Activated naive CD4-positive, alpha-beta T cell treated with Interleukin-2 at 50 U/mL for 16 hours (primary cell): ENCODE measurements around the gene KCNQ1OT1.

Experiments used
- DNase-seq: peaks from one replicate; pipeline ENCODE4 v3.0.0-alpha.2; 2020

KCNQ1OT1 gene

DNA sequence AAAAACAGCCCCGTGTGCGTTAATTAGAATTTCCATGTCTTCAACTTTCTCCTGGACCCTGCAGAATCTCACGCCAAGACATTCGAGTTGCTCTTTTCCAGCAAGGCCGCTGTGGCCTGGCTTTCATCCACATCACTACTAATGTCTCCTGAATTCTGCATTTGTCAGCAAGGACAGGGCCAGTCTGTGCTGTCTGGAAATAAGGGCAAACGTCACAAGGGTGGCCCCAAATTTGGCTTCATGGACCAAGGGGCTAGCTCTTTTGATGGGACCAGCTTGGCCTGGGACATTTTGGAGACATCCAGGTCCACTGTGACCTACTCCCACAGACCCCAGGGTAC, 33.4 kb downstream of the KCNQ1OT1 start:
- DNase-seq, result no peak

DNA sequence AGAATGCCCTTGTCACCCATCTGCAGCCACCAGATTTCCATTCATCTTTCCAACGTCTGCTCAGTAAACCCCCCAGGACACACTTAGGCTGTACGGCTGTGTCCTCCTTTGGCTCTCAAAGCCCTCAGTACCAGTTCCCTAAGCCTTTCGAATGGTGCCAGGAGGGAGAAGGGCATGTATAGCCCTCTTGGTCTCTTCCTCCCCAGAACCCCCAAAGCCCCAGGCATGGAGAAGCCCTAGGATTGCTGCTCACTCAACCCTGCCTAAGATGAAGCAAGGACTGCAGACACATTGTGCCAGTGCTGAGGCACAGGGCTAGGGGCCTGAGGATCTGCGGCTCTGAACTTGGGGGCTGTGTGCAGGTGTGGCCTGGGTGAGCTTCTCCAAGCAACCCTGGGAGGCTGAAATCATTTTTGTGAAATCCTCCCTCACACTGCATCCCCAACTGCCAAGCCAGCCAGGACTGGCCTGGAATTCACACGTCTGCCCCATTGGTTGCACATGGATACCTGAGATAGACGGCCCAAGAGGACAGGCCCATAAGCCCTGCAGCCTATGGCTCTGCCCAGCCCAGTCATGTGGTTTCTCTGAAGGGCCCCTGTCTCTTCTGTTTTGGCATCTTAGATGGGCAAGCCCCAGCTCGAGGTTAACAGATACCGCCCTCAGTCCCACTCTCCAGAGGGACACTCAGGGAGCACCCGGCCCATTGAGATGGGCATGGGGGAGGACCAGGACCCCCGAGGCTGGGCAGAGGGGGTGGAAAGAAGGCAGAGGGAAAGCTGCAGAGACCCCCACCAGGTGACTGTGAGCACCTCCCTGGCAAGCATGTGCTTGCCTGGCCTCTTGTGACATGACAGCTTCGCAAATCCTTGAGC, 34.0 kb downstream of the KCNQ1OT1 start:
- DNase-seq, result no peak

DNA sequence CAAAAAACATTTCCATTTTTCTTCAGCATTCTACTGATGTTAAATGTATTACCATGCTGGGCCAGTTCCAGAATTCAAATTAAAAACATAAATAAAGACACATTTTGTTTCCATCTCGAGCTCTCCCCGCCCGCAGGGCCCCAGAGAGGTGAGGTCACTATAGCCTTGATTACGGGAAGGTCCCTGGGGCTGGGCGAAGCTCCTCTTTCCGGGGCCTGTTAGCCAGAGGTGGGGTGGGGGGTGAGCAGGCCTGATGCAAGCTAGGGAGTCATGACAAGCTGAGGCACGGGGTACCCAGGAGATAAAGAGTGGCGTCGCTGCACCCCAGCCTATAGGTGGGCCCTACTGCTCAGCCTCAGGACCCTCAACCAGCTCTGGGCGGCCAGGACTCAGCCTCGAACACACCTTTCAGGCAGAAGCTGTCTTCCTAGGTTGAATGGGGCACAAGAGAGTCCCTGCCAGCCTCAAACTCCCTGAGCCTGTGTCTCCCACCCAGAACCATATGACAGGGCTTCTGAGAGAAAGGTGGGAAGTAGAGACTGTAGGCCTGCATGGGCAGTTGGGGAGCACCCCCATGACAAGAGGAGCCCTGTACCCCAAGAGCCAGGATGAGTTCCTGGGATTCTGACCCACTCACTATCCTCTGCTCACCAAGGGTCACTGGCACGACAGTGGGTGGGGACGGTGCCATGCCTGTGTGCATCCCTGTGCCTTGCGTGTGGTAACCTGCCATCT, 34.8 kb downstream of the KCNQ1OT1 start:
- no peak for DNase-seq

DNA sequence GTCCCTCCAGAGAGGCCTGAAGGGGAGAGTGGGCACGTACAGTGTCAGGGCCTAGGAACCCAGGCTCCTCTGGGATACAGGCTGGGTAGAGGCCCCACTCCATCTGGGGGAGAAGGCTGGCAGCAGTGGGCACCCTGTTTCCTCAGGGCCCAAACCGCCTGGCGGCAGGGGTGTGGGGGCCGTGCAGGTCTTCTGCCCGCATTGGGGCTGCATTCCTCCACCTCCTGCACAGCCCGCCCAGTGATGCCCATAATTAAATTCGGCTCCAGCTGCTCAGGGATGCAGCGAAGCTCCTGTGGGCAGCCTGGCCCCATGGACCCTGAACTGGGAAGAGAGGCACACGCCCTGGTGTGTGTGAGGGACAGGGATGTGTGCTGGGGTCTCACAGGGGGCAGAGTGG, 35.4 kb downstream of the KCNQ1OT1 start:
- DNase-seq, result no peak

DNA sequence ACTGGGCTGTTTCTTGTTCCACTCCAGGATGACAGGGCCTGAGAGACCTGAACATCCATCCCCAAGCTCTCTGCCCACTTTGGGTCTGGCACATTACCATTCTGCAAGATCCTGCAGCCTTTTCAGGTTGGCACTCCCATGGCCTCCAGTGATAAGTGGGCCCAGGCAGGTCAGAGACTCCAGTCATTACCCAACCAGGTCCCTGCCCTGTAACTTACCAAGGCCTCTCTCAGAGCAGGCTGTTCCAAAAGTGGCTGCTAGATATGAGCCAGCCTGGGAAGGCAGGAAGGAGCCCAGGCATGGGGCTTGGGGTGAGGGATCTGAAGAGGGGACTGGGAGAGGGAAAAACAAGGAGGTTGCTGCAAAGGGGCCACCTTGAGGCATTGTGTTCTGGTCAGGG, 35.9 kb downstream of the KCNQ1OT1 start:
- no peak for DNase-seq

DNA sequence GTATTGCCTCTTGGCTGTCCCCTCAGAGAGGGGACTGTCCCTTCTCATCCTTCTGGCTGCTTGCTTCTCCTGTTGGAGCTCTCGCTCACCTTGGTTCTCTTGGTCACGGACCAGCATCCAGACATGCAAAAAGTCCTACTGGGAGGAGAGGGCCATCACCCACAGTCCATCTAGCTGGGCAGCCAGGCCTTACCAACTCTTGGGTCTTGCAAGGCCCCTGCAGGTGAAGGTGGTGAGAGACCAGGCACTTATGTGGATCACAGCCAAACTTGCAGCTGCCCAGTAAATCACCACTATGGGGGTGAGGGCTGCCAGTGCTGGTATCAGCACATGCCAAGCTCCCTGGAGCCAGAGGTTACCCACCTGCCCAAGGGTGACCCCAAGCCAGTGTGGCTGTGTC, 36.3 kb downstream of the KCNQ1OT1 start:
- DNase-seq, result no peak

DNA sequence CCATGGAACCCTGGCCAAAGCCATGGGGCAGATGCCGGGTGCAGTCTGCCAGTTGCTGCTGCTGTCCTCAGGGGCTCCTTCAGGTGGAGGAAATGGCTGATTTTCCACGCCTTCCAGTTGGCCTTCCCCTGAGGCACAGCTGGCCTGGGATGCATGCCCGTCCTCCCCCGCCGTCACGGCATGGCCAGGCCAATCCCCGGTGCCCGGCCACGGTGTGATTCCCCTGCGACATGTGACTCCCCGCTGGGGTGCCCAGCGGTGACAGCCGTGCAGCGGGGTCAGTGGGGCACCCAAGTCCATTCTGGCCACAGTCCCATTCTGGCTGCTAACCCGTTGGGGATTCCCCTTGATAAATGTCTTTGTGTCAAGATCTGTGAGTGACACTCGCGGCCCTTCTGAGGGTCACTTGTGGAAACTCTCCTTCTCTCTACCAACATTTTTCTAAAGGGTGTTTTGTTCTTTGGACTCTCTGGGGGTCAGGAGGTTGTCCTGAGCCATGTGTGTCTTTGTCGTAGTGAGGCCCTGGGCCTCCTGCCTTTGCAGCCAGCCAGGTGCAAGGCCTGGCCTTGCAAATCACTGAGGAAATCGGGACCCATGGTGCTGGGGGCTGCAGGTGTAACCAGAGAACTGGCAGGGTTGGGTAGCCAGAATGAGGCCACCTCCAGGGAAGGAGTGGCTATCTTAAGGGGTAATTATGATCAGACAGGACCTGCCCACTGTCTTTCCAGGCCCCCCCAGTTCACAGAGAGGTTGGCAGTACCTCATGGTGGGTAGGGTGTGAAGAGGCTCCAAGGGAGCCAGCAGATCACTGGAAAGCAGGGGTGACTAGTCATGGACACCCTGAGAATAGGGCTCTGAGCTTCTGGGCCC, 37.1 kb downstream of the KCNQ1OT1 start:
- DNase-seq, result no peak

DNA sequence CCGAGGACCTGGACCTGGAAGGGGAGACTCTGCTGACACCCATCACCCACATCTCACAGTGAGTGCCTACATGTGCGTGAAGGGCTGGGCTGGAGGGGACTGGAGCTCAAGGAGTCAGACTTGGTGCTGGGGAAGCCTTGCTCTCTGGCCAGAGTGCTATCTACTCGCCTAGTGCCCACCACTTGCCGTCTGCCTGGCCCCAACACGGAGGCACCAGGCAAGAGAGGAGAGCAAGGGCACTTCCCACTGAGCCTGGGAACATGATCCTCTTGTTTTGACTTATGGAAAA, 37.8 kb downstream of the KCNQ1OT1 start:
- DNase-seq, result no peak

DNA sequence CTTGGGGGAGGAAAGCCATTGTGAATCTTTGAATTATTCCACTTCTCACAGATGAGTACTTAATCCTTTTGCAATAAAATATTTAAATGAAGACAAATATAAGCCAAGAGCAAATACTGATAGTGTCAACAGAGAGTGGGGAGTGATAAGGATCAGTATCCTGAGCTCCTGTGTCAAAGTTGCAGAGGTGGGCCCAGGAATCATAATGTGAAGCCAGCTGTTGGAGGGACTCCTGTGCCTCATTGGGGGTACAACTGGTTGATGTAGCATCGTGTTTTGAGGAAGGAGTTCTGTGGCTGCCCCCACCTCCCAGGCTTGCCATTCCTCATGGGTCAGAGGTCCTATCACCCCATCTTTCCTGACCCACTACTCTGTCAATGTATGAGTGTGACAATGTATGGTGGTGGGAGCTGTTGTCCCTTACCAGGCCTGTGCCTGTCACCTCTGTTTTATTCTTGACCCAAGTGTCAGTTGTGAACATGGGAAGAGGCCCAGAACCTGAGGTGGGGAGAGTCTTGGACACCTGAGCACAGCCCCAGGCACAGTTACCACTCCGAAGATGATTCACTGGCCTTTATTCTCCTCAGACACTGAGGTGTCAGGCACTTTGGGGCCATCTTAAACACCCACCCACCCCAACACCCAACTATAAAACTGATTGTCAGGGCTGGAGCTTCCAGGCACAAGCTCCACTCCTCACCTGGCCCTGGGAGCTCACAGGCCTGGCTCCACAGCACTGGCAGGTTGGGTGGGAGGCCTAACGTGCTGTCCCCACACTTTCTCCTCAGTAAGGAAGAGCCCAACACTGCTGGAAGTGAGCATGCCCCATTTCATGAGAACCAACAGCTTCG, 38.4 kb downstream of the KCNQ1OT1 start:
- no peak for DNase-seq

DNA sequence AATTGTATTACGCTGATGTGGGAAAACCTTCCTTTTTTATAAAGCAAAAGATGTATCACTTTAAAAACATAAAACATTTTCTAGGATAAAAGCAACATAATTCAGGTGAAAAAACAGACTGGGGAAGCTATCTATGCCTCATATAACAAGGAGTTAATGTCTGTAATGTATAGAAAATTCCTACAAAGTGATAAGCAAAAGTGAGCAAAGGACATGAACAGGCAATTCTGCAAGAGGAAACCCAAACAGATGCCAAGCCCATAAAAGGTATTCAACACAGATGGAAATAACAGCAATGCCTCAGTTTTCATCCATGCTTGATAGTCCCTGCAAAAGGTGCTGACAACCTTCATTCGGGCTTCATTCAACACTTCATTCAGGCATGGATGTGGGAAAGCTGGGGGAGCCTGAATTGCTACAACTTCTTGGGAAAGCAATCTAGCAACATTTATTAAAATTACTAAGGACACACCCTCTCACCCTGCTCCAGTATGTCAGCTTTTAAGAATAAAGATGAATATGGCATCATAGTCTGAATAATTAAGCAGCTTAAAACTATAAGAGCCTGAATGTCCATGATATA, 39.3 kb downstream of the KCNQ1OT1 start:
- DNase-seq, result no peak

DNA sequence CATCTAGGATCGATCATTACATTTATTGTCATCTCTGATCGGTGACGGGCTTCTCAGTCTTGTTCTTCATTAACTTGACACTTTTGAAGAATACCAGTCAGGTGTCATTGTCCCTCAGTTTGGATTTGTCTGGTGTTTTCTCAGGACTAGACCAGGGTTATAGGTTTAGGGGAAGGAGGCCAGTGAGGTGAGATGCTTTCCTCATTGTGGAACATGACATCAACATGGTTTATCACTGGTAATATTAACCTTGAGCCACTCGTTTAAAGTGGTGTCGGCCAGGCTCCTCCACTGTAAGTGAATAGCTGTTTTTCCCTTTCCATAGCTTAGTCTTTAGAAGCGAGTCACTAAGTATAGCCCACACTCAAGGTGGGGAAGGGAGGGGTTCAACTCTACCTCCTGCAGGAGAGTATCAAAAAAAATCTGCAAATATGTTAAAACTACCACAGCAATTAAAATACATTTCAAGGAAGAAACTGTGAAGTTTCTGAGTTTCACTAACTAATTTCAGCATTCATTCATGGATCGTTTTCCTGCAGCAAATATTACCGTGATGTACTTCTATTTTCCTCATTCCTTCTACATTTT, 42.0 kb downstream of the KCNQ1OT1 start:
- no peak for DNase-seq

DNA sequence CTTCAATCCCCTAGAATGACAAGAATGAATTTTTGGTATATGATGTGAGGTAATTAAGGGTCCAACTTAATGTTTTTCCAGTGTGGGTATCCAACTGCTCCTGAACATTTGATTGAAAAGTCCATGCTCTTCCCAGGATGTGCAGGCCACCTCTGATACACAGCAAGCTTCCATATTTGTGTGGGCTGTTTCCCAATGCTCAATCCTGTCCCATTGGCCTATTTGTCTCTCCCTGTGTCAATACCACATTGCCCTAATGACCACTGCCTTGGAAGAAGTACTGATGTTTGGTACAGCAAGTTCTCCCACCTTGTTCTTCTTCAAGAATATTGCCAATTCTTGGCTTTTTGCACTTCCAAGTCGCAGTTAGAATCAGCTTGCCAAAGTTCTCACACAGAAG, 42.9 kb downstream of the KCNQ1OT1 start:
- DNase-seq, result no peak

DNA sequence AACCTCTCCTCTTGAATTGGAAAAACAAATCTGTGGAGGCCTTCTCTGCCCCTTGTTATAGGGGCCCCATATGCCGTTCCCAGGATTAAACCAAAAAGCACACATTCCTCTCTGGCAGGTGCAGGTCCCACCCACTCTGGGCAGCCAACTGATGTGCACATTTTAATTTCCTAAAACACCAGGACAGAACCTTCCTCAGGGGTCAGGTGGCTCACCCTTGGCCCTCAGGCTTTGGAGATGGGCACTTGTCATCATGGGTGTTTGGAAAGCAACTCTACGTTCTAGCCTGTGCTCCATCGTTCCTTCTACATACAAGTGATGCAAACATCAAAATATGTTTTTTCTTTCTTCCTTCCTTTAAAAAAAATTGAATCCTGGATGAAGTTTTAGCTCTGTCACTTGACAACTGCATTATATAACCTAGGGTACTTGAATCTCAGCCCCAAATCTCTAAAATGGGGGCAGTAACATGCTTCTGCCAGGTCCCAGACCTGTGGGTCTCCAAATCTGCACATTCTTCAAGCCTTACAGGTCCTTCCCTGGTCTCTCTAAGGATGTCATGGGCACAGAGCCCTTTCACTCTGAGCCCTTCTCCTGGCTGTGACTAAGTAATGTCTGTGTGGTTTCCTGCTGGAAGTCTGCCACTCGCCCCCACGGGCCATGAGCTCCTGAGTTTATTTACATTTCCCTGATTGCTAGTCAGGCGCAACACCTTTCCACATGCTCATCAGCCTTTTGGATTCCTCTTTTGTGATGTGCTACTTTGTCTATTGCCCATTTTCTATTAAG, 43.8 kb downstream of the KCNQ1OT1 start:
- no peak for DNase-seq

DNA sequence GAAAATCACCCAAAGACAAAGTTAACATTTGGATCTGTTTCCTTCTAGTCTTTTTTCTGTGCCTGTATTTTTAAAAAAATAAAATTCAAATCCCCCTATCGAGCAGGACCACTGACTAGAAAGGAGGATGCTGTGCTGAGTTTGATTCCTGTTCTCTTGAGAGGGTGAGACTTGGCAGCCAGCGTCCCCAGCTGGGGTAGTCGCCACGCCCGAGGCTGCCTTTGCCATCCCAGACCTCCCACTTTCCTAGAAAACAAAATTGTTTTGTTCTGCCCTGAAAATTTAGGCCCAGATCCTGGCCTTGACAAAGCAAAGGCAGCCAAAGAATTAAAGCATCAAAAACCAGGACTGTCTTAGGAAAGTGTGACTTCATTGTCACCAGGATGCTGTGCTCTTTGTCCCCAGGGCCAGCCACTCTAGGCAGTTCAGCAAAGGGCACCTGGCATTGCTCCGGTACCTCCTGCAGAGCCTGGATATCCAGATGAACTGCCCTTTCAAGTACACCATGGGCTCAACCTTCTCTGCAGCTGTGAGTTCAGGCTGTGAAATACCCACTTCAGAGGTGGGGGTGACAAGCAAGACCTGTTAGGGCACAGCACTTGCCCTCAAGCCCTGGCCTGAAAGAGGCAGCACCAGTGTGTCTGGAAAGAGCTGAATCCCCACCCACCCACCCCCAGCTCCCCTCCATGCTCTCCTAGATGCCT, 44.6 kb downstream of the KCNQ1OT1 start:
- DNase-seq, result no peak

DNA sequence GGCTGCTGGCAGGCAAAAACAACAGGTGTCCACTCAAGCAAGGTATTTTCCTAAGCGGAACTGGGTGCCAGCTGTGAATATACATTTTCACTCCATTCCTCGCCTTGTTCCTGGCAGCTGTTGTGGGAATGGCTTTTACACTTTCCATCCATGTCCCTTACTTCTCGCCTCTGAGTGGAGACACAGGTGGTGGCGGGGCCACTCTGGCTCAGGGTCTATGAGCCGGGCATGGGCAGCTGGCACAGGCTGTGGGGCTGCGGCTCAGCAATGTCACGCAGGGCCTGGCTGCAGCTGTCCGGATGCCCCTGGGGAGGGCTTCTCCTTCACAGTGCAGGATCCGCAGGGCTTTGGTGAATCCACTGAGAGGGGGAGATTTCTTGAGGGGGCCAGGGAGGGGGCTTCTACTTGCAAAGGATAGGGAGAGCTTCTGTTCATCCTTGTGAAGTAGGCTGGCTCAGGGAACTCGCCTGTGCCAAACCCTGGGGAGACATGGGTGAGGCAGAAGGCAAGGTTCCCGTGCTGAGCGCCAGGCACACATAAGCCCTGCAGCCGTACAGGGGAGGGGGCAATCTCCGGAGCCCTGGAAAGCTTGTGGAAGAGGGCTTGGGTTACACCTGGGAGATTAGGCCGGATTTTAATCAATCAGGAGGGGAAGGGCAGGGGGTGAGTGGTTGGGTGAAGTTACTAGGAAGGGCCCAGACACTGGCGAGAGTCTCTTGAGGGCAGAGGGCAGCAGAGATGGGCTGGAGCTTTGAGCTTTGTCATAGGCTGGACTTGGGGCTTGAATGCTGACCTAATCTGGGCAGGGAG, 45.7 kb downstream of the KCNQ1OT1 start:
- no peak for DNase-seq

DNA sequence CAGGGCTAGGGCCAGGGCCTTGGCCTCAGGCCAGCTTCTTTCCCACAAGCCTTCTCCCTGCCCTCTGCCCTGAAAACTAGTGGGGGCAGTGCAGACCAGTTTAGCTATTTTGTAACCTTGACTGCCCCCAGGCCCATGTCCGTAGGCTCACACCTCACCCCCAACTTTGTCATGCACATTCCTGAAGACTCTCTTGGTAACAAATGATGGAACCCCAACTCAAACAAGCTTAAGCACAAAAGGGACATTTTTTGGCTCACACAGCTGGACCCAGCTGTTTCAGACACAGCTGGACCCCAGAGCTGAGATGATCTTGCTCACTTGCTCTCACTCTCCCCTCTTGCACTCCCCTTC, 46.6 kb downstream of the KCNQ1OT1 start:
- no peak for DNase-seq

DNA sequence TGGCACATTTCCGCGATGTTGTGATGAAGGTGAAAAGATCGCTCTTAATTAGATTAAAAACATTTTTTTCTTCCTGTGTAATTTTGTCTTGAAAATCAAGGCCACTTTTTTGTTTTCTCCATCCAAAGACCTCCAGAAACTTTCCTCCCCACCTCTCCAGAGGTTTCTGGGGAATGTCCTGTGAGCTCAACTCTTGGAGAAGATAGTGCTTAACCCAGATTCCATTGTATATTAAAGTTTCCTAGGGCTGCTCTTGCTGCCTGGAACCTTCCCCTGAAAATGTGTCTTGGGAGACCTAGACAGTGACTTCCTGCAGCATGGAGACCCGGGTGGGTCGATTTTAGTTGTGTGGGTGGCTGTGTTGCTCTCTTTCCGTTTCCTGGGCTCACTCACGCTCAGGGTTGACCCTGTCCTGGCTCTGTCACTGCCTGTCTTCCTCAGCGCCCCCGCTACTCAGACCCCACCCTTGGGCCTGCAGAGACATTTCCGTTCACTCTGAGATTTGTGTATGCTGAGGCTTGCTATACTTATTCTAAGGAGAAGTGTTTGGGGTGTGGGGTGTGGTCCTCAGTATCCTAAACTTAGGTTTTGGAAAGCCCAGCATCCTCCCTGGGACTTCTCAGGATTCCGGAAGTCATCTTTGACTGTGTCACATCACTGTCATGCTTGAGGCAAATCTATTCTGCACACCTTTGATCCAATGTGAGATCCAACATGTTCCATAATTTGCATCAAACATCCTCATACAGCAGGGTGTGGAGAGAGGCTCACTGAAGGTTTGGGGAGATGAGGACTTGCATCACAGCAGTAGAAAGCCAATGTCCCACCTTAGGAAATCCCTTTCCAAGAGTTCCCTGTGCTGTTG, 47.2 kb downstream of the KCNQ1OT1 start:
- DNase-seq, result no peak

DNA sequence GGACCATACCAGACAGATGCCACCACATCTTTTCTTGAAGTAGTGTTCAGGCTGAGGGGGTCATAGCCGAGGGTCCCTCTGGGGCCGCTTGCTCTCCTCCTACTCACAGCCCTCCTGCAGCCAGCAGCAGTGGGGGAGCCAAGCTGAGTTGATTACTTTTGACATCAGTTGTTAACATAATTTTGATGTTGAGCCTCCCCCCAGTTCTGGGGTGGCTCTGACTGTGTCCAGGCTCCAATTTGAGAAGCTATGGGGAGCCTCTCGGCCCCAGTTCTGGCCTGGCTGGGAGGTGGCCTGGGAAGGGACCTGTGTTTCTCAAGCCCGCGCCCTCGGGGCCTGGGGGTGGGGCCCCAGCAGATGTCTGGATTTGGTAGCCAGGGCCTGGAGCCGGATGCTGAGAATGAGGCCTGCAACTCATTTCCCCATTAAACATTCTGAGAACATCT, 47.9 kb downstream of the KCNQ1OT1 start:
- DNase-seq, result no peak
